GM19238 (cell line): Measurements from ENCODE around the gene CEP290.
"Not testable (repeated sequence)": the region's sequence is repeated elsewhere in the genome, so short reads cannot be mapped to it uniquely, and the experiment has no call there.

ENCODE experiments used
- DNase-seq: peaks from one replicate; pipeline ENCODE4 v3.0.0; 2011; ENCODE audit warnings: low spot score; ENCODE audit not compliant: insufficient read length

CEP290 gene

DNA sequence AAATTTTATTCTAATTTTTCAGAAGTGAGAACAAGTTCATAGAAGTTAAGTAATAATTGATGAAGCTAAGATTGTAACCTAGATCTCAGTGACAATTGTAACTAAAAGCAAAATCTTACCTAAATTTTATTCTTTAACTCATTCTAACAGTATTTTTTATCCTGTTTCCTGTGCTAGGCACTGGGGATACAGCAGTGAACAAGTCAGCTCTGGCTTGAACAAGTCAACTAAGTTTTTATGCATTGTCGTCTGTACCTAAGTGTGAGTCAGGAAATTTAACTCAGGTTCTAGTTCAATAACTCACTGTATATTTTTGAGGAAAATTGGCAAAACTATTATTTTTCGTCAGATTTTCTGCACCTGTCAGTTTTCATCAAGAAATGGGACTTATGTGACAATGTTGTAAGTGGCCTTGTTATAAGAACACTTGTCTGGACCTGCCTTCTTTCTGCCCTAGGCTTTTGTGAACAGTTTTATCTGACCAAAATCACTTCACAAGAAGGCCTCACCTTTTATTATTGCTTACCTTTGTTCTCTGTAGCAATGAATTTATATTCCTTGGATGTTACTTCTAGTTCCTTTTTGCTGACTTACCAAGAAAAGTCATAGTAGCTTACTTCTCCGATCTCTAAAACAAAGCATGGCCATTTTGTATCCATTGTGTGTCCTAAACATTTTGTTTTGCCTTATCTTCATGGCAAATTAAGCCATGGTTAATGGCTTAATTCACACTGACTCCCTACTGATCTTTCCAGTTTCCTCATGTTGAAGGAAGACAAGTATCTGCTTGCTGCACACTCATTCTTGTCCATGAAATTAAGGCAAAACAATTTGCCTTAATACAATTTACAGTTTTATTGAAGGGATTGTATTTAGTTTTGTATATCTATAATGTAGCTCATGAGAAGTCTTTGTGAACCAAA is 2.9 kb upstream of the CEP290 start:
- DNase-seq: no peak

DNA sequence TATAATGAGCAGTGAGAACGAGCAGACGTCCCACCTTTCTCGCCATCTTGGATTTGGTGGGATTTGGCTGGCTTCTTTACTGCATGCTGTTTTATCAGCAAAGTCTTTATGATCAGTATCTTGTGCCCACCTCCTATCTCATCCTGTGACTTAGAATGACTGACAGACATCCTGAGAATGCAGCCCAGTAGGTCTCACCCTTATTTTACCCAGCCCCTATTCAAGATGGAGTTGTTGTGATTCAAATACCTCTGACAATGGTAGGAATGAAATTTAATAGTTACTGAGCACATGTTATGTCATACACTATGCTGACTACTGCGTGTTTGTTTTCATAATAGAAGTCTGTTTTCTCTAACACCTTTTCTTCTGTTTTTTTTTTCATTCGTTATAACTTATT is 2.1 kb upstream of the CEP290 start:
- no peak for DNase-seq

DNA sequence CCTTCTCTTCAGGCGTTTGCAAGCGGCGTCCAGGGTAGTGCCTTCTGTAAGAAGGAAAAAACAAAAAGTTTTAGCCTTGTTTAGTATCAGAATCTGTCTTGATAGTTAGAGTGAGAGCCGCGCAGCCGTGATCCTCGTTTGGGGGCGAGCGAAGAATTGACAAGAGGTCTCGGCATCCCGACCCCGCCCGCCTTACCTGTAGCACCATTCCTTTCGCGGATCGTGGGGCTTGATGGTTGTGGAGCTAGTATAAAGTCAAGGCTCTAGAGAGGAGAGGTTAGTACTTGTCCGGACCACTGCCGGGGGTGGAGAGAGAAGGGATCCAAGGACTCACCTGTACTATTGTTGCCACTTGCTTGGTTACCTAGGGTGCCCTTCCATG is 713 bp upstream of the CEP290 start:
- DNase-seq: no peak

DNA sequence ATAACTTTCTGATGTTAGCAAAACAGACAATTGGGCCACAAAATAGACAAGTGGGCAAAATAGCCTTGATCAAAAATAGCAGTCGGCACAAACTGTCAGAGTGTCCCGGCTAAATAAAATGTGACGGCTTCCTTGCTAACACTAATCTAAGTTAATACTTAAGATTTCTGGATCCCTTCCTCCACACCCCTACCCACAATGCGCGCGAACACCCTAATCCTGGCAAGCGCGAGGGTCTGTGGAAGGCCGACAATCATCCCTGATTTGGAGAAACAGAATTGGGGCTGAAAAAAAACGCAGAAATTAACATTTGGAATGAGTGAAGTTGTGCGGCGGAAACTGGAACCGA is 489 bp downstream of the CEP290 start:
- no peak for DNase-seq

DNA sequence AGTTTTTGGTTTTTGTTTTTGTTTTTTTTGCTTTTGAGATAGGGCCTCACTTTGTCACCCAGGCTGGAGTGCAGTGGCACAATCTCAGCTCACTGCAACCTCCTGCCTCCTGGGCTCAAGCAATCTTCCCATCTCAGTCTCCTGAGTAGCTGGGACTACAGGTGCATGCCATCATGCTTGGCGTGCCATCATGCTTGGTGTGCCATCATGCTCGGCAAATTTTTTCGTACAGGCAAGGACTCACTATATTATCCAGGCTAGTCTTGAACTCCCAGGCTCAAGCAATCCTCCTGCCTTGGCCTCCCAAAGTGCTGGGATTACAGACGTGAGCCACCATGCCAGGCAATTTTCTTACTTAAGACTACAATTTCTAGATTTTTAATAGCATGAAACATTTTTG is 2.2 kb downstream of the CEP290 start:
- DNase-seq: not testable (repeated sequence)

DNA sequence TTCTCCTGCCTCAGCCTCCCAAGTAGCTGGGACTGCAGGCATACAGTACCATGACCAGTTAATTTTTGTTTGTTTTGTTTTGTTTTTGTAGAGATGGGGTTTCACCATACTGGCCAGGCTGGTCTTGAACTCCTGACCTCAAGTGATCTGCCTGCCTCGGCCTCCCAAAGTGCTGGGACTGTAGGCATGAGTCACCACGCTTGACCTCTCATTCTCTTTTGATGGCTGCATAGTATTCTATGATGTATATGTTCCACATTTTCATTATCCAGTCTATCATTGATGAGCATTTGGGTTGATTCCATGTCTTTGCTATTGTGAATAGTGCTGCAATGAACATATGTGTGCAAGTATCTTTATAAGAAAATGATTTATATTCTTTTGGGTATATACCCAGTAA is 8.7 kb downstream of the CEP290 start:
- DNase-seq: not testable (repeated sequence)

DNA sequence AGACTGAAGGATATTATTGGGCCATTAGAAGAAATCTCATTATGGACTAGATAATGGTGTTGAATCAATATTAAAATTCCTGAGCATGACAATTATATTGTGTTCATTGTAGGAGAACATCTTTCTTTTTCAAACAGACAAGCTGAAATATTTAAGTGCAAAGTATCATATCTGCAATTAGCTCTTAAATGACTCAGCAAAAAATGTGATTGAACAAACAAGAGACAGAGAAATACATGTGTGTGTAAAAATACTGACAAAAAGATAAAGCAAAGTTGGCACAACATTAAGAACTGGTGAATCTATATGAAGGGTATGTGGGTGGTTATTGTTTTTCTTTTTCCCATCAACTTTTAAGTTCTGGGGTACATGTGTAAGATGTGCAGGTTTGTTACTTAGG is 9.5 kb downstream of the CEP290 start:
- DNase-seq: no peak

DNA sequence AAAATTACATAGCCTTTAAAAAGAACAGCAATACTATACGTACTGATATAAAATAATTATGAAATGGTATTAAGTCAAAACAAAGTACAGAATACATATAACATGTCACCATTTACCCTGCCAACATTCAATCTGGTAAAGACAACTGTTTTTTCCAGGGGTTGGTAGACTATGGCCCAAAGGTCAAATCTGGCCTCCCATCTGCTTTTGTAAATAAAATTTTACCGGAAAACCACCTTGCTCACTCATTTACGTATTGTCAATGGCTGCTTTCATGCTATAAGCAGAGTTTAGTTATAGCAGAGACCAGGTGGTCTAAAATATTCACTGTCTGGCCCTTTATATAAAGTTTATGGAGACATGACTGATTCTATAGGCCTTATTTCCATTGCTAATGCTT is 14.0 kb downstream of the CEP290 start:
- no peak for DNase-seq

DNA sequence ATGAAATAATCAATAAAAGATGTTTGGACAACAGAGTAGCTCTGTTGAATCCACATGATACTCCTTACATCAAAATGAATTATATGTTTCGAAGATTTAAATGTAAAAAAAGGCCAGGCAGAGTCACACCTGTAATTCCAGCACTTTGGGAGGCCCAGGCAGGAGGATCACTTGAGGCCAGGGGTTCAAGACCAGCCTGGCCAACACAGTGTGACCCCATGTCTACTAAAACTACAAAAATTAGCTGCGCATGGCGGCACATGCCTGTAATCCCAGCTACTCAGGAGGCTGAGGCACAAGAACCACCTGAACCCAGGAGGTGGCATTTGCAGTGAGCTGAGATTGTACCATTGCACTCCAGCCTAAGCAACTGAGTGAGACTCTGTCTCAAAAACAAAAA is 14.8 kb downstream of the CEP290 start:
- DNase-seq: no peak

DNA sequence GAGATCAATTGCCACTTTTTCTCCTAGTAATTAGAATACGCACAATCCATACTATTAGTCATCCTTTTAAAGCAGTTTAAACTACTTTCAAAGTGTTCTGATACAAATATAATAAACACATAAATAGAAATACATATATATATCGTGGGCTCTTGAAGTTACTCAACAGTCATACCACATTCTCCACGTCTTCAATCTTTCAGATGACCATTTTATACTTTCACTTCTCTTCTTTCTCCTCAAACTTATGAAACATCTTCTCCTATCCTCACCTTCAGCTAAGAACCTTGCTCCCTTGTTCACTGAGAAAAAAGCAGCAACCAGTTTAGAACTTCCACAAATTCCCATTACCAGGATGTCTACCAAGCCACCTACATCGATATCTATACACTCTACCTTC is 19.2 kb downstream of the CEP290 start:
- no peak for DNase-seq

DNA sequence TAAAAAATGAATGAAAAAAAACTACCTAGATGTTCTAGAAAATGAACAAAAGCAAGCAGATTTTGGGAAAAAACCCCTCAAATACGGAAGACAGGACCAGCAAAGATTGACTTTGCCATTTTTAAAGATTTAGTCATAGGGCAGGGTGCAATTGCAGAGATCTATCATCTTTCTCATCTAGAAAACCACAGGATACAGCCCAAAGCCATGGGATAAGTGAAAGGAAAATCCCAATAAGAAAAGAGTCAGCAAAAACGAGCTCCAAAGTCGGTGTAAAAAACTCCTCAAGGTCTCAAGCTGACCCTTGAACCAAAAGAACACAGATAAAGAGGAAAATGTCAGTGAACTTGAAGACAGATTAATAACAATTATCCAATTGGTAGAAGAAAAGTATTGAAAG is 28.0 kb downstream of the CEP290 start:
- no peak for DNase-seq

DNA sequence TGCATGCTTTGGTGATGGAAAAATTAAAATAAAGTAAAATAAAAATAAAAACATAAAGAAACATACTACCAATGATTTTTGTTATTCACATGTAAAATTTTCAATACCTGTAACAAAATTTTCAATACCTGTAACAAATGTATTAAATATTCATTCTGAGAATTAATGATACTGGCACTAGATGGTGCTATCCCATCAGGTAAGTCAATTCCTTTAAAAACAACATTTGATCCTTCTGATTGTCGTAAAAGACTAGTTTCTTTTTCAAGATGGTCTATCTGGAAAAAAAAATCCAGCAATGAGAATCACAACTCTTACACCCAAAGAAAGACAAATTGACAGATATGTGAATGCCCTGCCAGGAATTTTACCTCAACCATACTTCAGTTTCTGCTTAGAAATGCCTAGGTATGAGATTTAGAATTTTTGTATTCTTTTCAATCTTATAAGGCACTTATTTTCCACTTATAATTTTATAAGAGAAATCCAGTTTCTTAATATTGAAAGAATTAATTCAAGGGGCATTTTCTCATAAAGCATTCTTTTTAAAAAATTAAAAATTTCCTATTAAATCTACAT is 30.7 kb downstream of the CEP290 start:
- DNase-seq: no peak

DNA sequence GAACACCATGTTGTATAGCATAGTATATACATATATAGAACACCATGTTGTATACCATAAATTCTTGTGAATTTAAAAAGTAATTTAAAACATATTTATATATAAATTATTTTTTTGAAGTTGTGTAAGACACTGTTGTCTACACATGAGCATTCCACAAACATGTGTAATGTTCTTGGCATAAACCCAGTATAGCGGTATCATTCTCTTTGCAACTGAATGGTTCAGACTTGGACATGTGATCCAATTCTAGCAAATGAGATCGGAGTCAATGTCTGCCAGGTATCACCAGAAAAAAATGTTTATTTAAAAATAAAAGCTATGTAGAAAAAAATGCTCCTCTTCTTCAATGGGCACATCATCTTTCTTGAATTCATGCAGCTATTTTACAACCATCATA is 33.9 kb downstream of the CEP290 start:
- no peak for DNase-seq

DNA sequence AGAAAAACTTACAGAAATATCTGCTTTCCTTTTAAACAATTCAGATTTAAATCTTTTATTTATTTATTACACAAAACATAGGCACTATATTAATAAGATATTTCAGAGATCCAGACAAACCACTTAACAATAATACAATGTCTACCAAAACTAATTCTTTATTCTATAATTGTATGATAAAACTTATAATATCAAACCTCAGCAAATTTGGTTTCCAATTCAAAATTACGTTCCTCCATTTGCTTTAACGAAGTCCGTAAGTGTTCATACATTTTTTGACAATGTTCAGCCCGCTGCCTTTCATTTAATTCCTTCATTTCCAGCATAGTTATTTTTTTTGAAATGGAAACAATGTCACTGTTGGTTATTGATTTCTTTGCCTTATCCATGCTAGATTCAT is 48.3 kb downstream of the CEP290 start:
- DNase-seq: no peak

DNA sequence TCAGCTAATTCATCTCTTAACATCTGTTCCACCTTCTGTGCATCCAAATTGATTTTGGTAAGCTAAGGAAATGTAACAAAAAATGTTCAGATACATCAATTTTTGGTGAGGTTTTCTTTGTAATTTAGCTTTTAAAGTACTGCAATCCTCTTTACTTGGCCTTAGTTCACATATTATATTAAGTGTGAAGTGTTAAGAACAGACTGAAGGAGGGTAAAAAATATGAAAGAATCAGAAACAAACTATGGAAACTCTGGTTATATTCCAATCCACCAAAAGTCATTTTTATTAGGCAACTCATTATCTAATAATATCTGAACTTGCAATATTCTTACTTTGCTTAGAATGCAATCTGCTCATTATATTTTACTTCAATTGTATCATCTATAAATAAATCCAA is 49.1 kb downstream of the CEP290 start:
- DNase-seq: no peak

DNA sequence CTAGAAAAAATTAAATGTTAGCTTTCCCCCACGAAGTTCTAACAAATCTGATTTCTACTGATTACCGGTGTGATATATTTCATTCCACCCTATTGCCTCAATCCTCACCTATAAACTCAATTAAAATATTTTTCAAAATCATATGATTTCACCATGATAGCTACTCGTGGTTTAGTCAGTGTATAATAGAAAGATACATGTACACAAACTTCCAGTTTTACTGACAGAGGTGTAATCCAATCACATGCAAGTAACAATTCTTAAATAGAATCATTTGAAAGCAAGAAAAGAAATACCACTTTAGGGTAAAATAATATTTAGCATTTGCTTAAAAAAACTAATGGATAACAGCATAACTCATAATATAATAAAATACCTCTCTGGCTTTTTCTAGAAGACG is 57.7 kb downstream of the CEP290 start:
- DNase-seq: no peak

DNA sequence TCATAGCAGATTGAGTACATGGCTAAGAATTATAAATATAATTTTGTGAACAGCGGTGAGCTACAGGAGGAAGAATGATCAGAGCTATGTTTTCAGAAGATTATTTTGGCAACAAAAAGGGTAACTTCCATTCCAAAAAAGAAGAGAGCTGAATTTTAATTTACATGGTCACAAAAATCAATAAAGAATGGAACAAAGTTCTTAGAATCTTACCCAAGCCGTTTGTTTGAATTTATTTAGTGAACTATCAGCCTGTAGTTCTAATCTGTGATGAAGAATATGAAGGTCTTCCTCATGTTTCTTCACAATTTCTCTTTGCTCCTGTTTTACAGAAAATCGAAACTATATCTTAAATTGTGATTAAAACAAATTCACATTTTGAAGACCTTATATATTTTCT is 58.3 kb downstream of the CEP290 start:
- DNase-seq: no peak

DNA sequence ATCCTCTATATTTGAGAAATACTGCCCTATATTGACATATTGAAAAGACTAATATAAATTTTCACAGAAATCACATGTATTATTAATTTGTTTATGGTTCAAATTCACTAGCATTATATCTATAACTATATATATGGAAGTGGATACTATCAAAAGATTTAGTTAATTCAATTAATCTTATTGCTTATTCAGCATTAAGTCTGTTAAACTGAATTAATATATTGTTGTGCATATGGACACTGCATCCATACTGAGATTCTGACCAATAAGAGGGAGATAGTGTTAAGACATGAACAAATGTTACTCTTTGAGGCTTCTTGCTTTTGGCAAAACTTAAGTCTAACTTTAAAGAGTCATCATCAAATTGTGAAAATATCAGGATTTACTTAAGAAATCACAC is 60.6 kb downstream of the CEP290 start:
- DNase-seq: no peak

DNA sequence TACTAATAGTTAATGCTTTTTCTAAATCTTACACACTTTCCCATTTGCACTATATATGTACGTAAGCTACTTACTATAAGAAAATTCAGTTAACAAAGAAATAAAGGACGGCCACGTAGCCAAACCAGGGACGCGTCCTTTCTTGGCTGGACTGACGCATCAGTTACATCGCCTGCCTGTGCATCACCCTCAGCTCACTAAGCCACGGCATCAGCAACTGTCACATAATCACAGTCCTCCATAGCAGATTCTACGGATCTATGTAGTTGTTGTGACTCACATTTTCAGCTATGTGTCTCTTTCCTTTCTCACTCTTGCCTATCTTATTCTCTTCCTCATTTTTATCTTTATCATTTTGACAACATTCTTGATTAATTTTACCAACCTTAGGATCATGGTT is 74.6 kb downstream of the CEP290 start:
- no peak for DNase-seq

DNA sequence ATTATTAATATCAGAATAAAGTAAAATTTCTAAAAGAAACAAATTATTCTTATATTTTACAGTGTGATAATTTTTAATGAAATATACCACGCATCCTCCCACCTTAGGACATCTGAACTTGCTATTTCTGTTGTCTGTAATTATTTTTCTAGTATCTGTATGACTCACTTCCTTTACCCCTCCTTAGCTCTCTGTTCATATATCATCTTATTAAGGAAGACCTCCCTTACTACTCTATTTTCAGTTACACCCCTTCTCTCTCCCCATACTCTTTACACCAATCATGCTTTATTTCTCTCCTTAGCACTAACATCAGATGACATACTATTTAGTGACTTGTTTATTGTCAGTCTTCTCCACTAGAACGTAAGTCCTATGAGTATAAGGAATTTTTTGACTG is 78.5 kb downstream of the CEP290 start:
- no peak for DNase-seq

DNA sequence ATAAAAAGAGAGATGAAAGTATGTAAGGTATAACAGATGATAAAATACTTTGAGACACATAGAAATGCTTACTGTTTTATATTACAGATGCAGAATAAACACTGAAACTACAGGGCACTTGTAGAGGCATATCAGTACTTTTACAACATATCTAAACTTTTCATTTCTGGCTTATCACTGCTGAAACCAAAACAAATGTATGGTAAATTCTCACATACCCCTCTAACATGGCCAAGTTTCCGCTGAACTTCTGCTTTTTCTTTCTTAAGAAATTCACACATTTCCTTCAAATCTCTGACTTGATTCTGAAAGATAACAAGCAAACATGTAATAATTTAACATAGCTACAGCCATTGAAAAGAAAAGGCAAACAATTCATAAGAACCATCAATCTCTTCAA is 79.4 kb downstream of the CEP290 start:
- DNase-seq: no peak

DNA sequence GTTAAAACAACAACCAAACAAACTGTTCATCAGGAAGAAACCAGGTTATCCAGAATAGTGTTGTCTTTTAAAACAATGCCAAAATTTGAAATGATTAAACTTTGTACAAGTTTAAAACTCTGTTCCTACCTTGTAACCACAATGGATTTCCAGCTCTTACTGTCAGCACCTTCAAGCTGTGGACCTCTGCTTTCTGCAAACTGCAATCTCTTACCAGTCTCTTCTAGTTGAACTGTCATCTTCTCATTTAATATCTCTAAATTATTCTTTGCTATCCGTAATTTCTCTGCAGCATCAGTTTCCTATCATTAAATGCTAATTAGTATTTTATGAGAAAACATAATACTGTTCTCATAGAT is 83.2 kb downstream of the CEP290 start:
- no peak for DNase-seq

DNA sequence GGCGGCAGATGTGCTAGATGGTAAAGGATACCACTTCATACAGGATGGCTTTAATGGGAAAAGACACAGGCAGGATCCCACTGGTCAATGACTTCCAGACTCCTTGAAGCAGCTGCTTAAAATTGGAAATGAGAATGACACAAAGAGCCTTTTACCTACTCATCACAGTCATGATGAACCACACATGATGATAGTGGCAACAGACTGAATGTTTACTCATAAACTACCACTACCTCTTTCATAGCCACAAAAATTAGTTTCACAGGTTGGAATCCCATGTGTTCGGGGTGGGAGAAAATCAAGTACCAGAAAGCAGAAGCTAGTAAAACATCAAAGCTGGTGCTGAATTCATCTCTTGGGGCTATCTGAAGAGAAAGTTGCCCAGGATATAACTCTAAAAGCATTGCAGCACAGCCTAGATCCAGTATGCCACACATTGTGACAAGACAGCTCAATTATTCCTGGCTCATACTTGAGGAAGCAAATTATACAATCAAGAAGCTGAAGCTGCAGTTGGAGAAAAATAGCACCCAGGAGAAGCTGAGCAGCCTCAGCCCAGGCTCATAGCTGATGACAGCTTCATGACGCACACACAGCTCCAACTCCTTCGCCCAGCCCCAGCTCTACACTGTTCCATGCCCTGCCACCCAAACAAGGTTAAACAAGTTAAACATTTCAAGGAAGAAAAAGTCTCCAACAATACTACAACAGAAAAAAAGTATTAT is 83.7 kb downstream of the CEP290 start:
- no peak for DNase-seq
